Jurkat, Clone E6-1 (cell line): Measurements from ENCODE around the gene CD34. TPM values are rescaled to one million over a fixed set of nuclear protein-coding genes. Genes with fewer than 3 reads are reported as not detected.
A peak's percentile ranks its signal among the peaks of the same experiment; 100 is the strongest.
"Not testable (repeated sequence)": the region's sequence is repeated elsewhere in the genome, so short reads cannot be mapped to it uniquely, and the experiment has no call there.

Experiments
- DNase-seq: peaks from one replicate; pipeline ENCODE4 v3.0.0-alpha.2; 2011; ENCODE audit warnings: low read depth, low spot score
- H3K4me3 ChIP-seq: 2 replicates; pipeline ENCODE4 v1.5.1; 2011; ENCODE audit warnings: mild to moderate bottlenecking, low read length, control low read depth, moderate library complexity
- polyA plus RNA-seq: library from polyadenylated mRNA; unstranded; fragments of >200 nt; gene quantifications from one replicate; pipeline ENCODE4 v1.2.1, GENCODE V29; 2012; ENCODE audit warnings: missing spikeins; ENCODE audit not compliant: insufficient read length, insufficient read depth

CD34 gene
- polyA plus RNA-seq: not detected

GRCh38 chr1:207910591-207911354 lies at the start of gene CD34:
TSS of gene CD34 (minus strand) at chr1:207911125. CDS start at chr1:207911080, 45 bp downstream.
- DNase-seq: no peak
- H3K4me3 ChIP-seq: peak within 1 kb of the TSS; percentile 32

GRCh38 chr1:207960346-207960745 lies 49.4 kb upstream of the CD34 start:
- DNase-seq: no peak
- H3K4me3 ChIP-seq: no peak overlapping the region

- no peak for DNase-seq
- no peak overlapping the region for H3K4me3 ChIP-seq
Measured at GRCh38 chr1:207959910-207960309, 49.0 kb upstream of the CD34 start.

- no peak for DNase-seq
- no peak overlapping the region for H3K4me3 ChIP-seq
Measured at GRCh38 chr1:207959141-207959825, 48.4 kb upstream of the CD34 start.

- no peak for DNase-seq
- no peak overlapping the region for H3K4me3 ChIP-seq
Measured at GRCh38 chr1:207958376-207959139, 47.6 kb upstream of the CD34 start.

GRCh38 chr1:207956986-207957385 lies 46.1 kb upstream of the CD34 start:
- no peak for DNase-seq
- no peak overlapping the region for H3K4me3 ChIP-seq

GRCh38 chr1:207954104-207954503 lies 43.2 kb upstream of the CD34 start:
- no peak for DNase-seq
- H3K4me3 ChIP-seq: no peak overlapping the region

GRCh38 chr1:207952617-207953542 lies 42.0 kb upstream of the CD34 start:
- H3K4me3 ChIP-seq: no peak overlapping the region
- no peak for DNase-seq

- no peak overlapping the region for H3K4me3 ChIP-seq
- no peak for DNase-seq
Measured at GRCh38 chr1:207951652-207952051, 40.7 kb upstream of the CD34 start.

- H3K4me3 ChIP-seq: no peak overlapping the region
- DNase-seq: no peak
Measured at GRCh38 chr1:207950750-207951149, 39.8 kb upstream of the CD34 start.

GRCh38 chr1:207949571-207950195 lies 38.8 kb upstream of the CD34 start:
- no peak overlapping the region for H3K4me3 ChIP-seq
- no peak for DNase-seq

- H3K4me3 ChIP-seq: no peak overlapping the region
- no peak for DNase-seq
Measured at GRCh38 chr1:207948536-207949250, 37.8 kb upstream of the CD34 start.

GRCh38 chr1:207946756-207947155 lies 35.8 kb upstream of the CD34 start:
- no peak overlapping the region for H3K4me3 ChIP-seq
- DNase-seq: no peak

GRCh38 chr1:207944571-207944970 lies 33.6 kb upstream of the CD34 start:
- no peak overlapping the region for H3K4me3 ChIP-seq
- no peak for DNase-seq

- DNase-seq, H3K4me3 ChIP-seq: not testable (repeated sequence)
Measured at GRCh38 chr1:207942337-207942741, 31.4 kb upstream of the CD34 start.

- no peak overlapping the region for H3K4me3 ChIP-seq
- no peak for DNase-seq
Measured at GRCh38 chr1:207941665-207942064, 30.7 kb upstream of the CD34 start.

- no peak for DNase-seq
- no peak overlapping the region for H3K4me3 ChIP-seq
Measured at GRCh38 chr1:207938016-207938415, 27.1 kb upstream of the CD34 start.

- H3K4me3 ChIP-seq: no peak overlapping the region
- no peak for DNase-seq
Measured at GRCh38 chr1:207937204-207937603, 26.3 kb upstream of the CD34 start.
